Peyer's patch (tissue), 4 donors: Measurements from ENCODE around the gene DPYSL5.

ENCODE experiments used
- CTCF ChIP-seq, 6 experiments: fragments of 450-650 bp in 4 of 6; fragments of 200-600 bp in 2 of 6; sonication (generic) in 1 of 6; IDR thresholded peaks; one replicate each; pipeline ENCODE4 v1.5.1; 2017 to 2019; ENCODE audit warnings: antibody characterized with exemption in 6 of 6, mild to moderate bottlenecking in 3 of 6, moderate library complexity in 1 of 6
- POLR2A ChIP-seq, 2 donors: fragments of 450-650 bp; IDR thresholded peaks; one replicate each; pipeline ENCODE4 v1.5.1; 2017; ENCODE audit warnings: antibody characterized with exemption in 2 of 2, mild to moderate bottlenecking in 2 of 2, moderate library complexity in 2 of 2

GRCh38 chr2:26801328-26801727 is 46.6 kb upstream of the DPYSL5 start:
- TF ChIP-seq CTCF (IDR thresholded peaks at IDR 0.05), result no peak
- TF ChIP-seq POLR2A (IDR thresholded peaks at IDR 0.05), result no peak
